Heart left ventricle (tissue), 16 donors: Measurements from ENCODE around the gene EMP1. TPM values are rescaled to one million over a fixed set of nuclear protein-coding genes. Genes with fewer than 3 reads are reported as not detected.

Source experiments
- ATAC-seq, 4 donors: fragments of 200-7000 bp; cut with Tn5 transposase; one replicate each; pipeline ENCODE4 v1.9.1; 2020 to 2022; ENCODE audit warnings: moderate library complexity in 4 of 4, mild to moderate bottlenecking in 3 of 4, moderate number of reproducible peaks in 1 of 4
- DNase-seq, 5 donors: peaks; one replicate each; pipeline ENCODE4 v3.0.0-alpha.2; 2020
- H3K27ac ChIP-seq, 12 donors: fragments of 200-600 bp; sonication (generic) in 4 of 12; one replicate each; pipeline versions ENCODE4 v1.5.0 to v1.8.0; 2016 to 2022; ENCODE audit warnings: mild to moderate bottlenecking in 2 of 12
- H3K27me3 ChIP-seq, 9 donors: fragments of 200-600 bp; sonication (generic) in 2 of 9; one replicate each; pipeline versions ENCODE4 v1.5.1 to v1.8.0; 2016 to 2022; ENCODE audit warnings: mild to moderate bottlenecking in 3 of 9
- H3K36me3 ChIP-seq, 9 donors: fragments of 200-600 bp; sonication (generic) in 2 of 9; one replicate each; pipeline versions ENCODE4 v1.5.0 to v1.8.0; 2018 to 2022; ENCODE audit warnings: mild to moderate bottlenecking in 2 of 9
- H3K4me1 ChIP-seq, 12 donors: fragments of 200-600 bp; sonication (generic) in 4 of 12; one replicate each; pipeline versions ENCODE4 v1.5.0 to v1.8.0; 2016 to 2022; ENCODE audit warnings: mild to moderate bottlenecking in 3 of 12
- H3K4me3 ChIP-seq, 12 donors: fragments of 200-600 bp; sonication (generic) in 4 of 12; one replicate each; pipeline versions ENCODE4 v1.5.0 to v1.8.0; 2017 to 2022; ENCODE audit warnings: mild to moderate bottlenecking in 9 of 12, moderate library complexity in 4 of 12
- H3K9me3 ChIP-seq, 12 donors: fragments of 200-600 bp; sonication (generic) in 4 of 12; one replicate each; pipeline versions ENCODE4 v1.5.0 to v1.8.0; 2016 to 2022; ENCODE audit warnings: mild to moderate bottlenecking in 1 of 12
- POLR2A ChIP-seq, 2 donors: fragments of 450-650 bp; IDR thresholded peaks; one replicate each; pipeline ENCODE4 v1.6.1; 2017; ENCODE audit warnings: antibody characterized with exemption in 2 of 2, mild to moderate bottlenecking in 2 of 2, moderate library complexity in 2 of 2
- WGBS, 4 donors: extraction: QIAGEN DNeasy Blood & Tissue Kit in 2 of 4; methylation state at CpG; one replicate each; pipeline versions ENCODE4 v1.1.5 to v1.1.7; 2013 to 2018; 5-methylcytosine and 5-hydroxymethylcytosine counted together
- intact Hi-C, 10 donors: fragments of 100-400 bp; cut with DNase I; formaldehyde crosslinking; loops; one replicate each; pipeline versions ENCODE4 v1.11.1 to v1.14.2; 2022
- polyA plus RNA-seq, 2 donors: library from polyadenylated mRNA; stranded (reverse); fragments of 200-250 nt; gene quantifications; one replicate each; pipeline ENCODE4 v1.2.3, GENCODE V29; 2013
- total RNA-seq, 9 donors: library from RNA; depleted of rRNA in 2 of 9; stranded (reverse); fragments of >200 nt in 2 of 9; fragmentation: NEBNext Ultra II Directional in 3 of 9; extraction: Animal tissue kit (Norgen Biotek cat#: 25700) in 3 of 9; gene quantifications; one replicate each; pipeline versions ENCODE4 v1.1.0 to v1.2.4, GENCODE V29; 2016 to 2023
- TF ChIP-seq, protein P1 (sequence below), 12 donors: fragments of 200-600 bp; sonication (generic) in 4 of 12; IDR thresholded peaks; one replicate each; pipeline versions ENCODE4 v1.5.0 to v1.8.0; 2018 to 2022; ENCODE audit warnings: antibody characterized with exemption in 12 of 12, mild to moderate bottlenecking in 5 of 12
- donor health status: ischemic (EF 13 %, LVEDD 7.1; RV severe dilation, severe dysfunction).
- donor health status: healthy with polysubstance abuse.
- donor health status: DM: no; HTN: yes; CAD: no.
- donor health status: DM: no; HTN: no; CAD: no.
- donor health status: ischemic (EF 25% LVEDD 6.9; RV normal size, moderate dysfunction).
- donor health status: ischemic (EF 25% LVEDD 5.7; RV mildly dilated, moderate dysfunction).
- donor health status: healthy.
- donor health status: DM: yes; HTN: yes; CAD: no.
- donor health status: ischemic (EF 35%, LVEDD 5.7; RV mildly dilated, moderate dysfunction).
- donor health status: nonischemic (EF 11% LVEDD 7.7; RV severe dilation, severe dysfunction).
- donor health status: DM: yes; HTN: yes; CAD: no.
- donor health status: PGD.
- donor health status: ischemic (EF 29% LVEDD 5.4; RV normal size, mild dysfunction).
- donor health status: nonischemic (EF 23%, LVEDD 6.1; RV moderate dilation, normal function).

Gene EMP1
- total and polyA plus RNA-seq, 11 donors, result 16.4 to 281 (median 101) TPM

DNA sequence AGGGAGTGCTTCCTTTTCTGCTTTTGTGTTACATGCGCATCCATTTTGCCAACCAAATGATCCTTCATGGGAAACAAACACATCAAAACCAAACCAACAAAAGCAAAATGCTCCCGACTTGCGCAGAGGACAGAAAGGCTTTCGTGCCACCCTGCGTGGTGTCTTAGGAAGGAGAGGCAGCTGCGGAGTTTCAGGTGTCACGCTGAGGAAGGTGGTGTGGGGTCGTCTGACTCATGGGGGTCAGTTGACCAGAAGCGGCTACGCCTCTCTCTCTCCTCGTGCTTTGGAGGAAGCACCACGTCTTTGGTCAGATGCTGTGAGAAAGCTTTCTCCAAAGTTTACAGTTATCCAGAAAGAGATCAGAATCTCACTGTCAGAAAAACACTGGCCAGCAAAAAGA is 7.9 kb downstream of the EMP1 start:
- intact Hi-C loops, result loop anchor here in 2 of 10 donors (5.0 kb wide), 2 partner anchors 152 to 292 kb away; no protein-coding TSS in a partner anchor
- no peak for DNase-seq
- H3K4me1 ChIP-seq, result peaks cover 6 to 100% (median 88%) of the 10 kb centered on the region in 12 donors
- H3K27me3 ChIP-seq, result no peaks in the 10 kb centered on the region
- H3K27ac ChIP-seq, result peak overlapping the region; percentile 12 to 93 (median 68)
- no peaks in the 10 kb centered on the region for H3K9me3 ChIP-seq
- H3K36me3 ChIP-seq, result peaks cover 0 to 15% (median 0%) of the 10 kb centered on the region in 9 donors
- WGBS, 4 donors, result 60 to 70% (median 66%) methylated on average over 12 of the region's 12 CpGs
- ATAC-seq, result no peak
- H3K4me3 ChIP-seq, result peak overlapping the region in 2 of 12 donors; percentile 3 to 14
- TF ChIP-seq POLR2A (IDR thresholded peaks at IDR 0.05), result no peak
- TF ChIP-seq, protein P1, sequence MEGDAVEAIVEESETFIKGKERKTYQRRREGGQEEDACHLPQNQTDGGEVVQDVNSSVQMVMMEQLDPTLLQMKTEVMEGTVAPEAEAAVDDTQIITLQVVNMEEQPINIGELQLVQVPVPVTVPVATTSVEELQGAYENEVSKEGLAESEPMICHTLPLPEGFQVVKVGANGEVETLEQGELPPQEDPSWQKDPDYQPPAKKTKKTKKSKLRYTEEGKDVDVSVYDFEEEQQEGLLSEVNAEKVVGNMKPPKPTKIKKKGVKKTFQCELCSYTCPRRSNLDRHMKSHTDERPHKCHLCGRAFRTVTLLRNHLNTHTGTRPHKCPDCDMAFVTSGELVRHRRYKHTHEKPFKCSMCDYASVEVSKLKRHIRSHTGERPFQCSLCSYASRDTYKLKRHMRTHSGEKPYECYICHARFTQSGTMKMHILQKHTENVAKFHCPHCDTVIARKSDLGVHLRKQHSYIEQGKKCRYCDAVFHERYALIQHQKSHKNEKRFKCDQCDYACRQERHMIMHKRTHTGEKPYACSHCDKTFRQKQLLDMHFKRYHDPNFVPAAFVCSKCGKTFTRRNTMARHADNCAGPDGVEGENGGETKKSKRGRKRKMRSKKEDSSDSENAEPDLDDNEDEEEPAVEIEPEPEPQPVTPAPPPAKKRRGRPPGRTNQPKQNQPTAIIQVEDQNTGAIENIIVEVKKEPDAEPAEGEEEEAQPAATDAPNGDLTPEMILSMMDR (IDR thresholded peaks at IDR 0.05), result no peak

DNA sequence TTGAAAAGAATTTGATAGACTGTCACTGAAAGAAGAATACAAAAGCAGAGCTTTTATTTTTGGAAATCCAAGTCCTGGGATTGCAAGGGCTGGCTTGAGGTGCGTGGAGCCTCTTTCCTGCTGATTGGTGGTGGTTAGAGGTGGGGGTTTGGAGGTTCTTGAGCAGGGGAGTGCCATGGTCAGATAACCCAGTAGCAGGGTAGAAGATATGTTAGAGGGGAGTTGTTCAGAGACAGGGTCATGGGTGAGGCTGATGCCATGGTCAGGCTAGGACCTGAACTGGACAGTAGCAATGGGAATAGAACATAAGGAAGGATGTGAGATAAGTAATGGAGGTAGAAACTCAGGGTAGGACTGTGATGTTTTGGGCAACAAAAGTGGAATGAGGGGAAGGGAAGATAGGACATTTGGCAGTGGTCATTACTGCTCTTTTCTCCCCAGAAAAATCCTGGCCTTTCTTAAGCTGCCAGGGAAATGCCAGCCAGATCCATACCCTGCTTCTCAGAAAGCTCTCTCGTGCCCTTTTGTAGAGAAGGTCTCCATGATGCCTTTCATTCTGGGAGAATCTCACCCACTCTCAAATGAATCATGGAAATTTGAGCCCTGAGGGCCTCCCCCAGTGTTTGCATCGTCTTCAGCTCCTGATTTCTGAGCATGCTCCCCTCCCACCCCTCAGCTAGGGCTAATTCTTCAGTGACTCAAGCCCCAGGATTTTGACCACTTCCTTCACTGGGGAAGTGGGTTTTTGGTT is 9.5 kb downstream of the EMP1 start:
- H3K4me1 ChIP-seq, result peaks cover 9 to 100% (median 92%) of the 10 kb centered on the region in 12 donors
- ATAC-seq, result peak in 3 of 4 donors; percentile 8 to 56 (median 41)
- H3K36me3 ChIP-seq, result peaks cover 0 to 13% (median 3%) of the 10 kb centered on the region in 9 donors
- no peak overlapping the region for H3K4me3 ChIP-seq
- 56 to 66% (median 60%) methylated on average over 3 of the region's 3 CpGs for WGBS, 4 donors
- intact Hi-C loops, result loop anchor here in 2 of 10 donors (5.0 kb wide), 2 partner anchors 109 to 204 kb away; partner anchors contain the start of gene HEBP1 (in 1 of the 2)
- H3K9me3 ChIP-seq, result no peaks in the 10 kb centered on the region
- TF ChIP-seq, protein P1 (IDR thresholded peaks at IDR 0.05), result no peak
- TF ChIP-seq POLR2A (IDR thresholded peaks at IDR 0.05), result no peak
- H3K27me3 ChIP-seq, result no peaks in the 10 kb centered on the region
- H3K27ac ChIP-seq, result peak overlapping the region in 11 of 12 donors; percentile 6 to 79 (median 50)
- DNase-seq, result peak in 1 of 5 donors; percentile 45

DNA sequence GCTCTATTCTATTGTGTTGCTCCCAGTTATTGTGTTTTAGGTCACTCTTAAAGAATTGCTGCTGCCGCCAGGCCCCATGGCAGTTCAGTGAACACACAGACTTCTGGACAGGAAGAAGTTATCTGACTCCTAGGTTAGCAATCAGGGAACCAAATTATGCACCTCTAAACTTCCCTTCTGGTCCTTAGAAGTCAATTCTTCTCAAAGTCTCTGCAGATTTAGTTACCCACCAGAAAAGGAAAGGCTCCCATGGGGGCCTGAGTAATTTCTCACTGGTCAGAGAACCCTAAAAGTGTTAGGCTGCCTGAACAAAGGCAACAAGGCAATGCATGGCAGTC is 10.0 kb downstream of the EMP1 start:
- TF ChIP-seq, protein P1 (IDR thresholded peaks at IDR 0.05), result no peak
- no peak for TF ChIP-seq POLR2A (IDR thresholded peaks at IDR 0.05)
- DNase-seq (no peak), ATAC-seq (peak in 1 of 4 donors; percentile 11)
- Histone ChIP-seq H3K27me3 (no peaks in the 10 kb centered on the region), H3K4me1 (peaks cover 9 to 100% (median 89%) of the 10 kb centered on the region in 12 donors), H3K4me3 (no peak overlapping the region), H3K36me3 (peaks cover 0 to 19% (median 7%) of the 10 kb centered on the region in 9 donors), H3K27ac (peak overlapping the region in 10 of 12 donors; percentile 6 to 79 (median 54)), H3K9me3 (no peaks in the 10 kb centered on the region)
- intact Hi-C loops, result loop anchor here in 2 of 10 donors (5.0 kb wide), 2 partner anchors 109 to 204 kb away; partner anchors contain the start of gene HEBP1 (in 1 of the 2)
- 47 to 55% (median 53%) methylated on average over 1 of the region's 1 CpG for WGBS, 4 donors
